Ectodermal cell (in vitro differentiated cells): ENCODE data around the gene EFCAB6.

Source experiments
- H3K27ac ChIP-seq: 2 replicates; pipeline ENCODE4 v1.7.0; 2013; ENCODE audit warnings: mild to moderate bottlenecking, low read depth, low read length; ENCODE audit not compliant: insufficient read depth, poor library complexity, severe bottlenecking
- H3K27me3 ChIP-seq: 2 replicates; pipeline ENCODE4 v1.7.0; 2013; ENCODE audit warnings: mild to moderate bottlenecking, low read length; ENCODE audit not compliant: insufficient read depth, control insufficient read depth, poor library complexity, severe bottlenecking
- H3K36me3 ChIP-seq: one replicate; pipeline ENCODE4 v1.7.0; 2013; ENCODE audit warnings: low read length; ENCODE audit not compliant: control insufficient read depth, insufficient read depth
- H3K4me1 ChIP-seq: one replicate; pipeline ENCODE4 v1.7.0; 2013; ENCODE audit warnings: low read length; ENCODE audit not compliant: control insufficient read depth, insufficient read depth
- H3K4me3 ChIP-seq: 2 replicates; pipeline ENCODE4 v1.7.0; 2013; ENCODE audit warnings: low read depth, low read length, control low read depth; ENCODE audit not compliant: insufficient read depth
- H3K9me3 ChIP-seq: 2 replicates; pipeline ENCODE4 v1.7.0; 2013; ENCODE audit warnings: mild to moderate bottlenecking, low read length, moderate library complexity; ENCODE audit not compliant: control insufficient read depth
- WGBS, 2 experiments: methylation state at CpG; one replicate each; pipeline ENCODE4 v1.1.7; 2013; ENCODE audit warnings: missing lambda C conversion rate in 2 of 2; 5-methylcytosine and 5-hydroxymethylcytosine counted together

EFCAB6 gene

DNA sequence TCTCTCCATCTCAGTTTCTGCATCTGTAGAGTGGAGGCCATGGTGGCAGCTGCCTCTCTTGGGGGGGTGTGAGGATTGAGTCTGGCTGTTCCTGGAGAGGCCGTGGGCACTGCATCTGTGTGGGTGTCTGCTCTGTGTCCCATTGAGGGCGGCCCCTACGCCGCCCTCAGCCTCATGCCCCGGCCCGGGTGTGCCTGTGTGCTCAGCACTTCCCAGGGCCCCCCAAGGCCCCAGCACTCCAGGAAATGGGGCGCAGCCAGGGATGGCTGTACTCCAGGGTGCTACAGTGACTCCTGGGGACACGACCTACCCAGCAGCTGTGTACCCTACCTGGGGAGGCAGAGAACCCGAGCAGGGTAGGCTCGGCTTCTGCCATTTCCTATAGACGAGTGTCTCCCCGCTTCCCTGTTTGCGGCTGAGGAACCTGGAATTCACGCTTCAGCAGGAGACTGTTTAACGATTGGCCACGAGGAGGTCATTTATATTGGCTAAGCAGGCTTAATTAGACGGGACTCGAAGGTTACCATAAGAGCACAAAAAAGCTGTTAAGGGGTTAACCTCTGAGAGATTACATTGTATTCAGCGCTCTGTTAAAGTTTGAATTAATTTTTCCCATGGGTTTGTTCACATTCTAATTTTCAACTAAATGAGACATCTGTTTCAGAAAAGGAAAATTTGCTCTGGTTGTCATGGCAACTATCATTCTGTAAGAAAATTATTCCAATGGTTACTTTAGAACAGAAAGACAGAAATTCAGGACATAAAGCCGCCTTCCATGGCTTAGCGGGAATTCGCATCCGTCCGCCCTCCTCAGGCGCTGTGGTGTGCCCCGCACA lies 323.9 kb downstream of the EFCAB6 start:
- Histone ChIP-seq H3K27ac (no peak overlapping the region), H3K4me3 (no peak overlapping the region)

DNA sequence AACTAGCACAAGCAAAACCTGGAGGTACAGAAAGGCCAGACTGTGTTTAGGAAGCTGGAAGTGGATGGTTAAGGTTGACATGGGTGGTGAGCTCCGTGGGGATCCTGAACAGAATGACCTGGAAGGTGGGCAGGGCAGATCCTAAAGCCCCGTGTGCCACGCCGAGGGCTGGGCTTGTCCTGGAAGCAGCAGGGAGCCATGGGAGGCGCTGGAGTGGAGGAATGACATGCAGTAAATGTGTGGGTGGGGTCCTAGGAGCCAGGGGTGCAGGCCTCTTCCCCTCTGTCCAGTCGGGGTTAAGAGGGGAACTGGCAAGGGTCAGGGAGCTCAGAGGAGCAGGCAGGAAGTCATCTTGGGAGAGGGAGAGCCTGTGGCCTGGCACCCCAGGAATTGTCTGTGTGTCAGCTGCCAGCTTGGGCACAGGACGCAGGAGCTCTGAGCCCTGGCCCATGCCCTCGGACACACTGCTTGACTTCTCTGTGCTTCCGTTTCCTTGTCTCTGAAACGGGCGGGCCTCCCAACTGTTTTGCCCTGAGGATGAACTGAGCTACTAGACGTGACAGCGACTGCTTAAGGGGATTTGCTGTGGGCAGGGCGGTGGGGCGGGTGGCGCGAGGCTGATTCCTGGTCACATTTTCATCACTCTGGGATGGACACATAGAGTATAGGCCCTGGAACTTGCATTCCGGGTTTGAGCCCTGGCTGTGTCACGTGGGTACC lies 324.6 kb downstream of the EFCAB6 start:
- H3K4me1 ChIP-seq, result peaks cover 4% of the 10 kb centered on the region
- no peak overlapping the region for H3K27ac ChIP-seq
- H3K4me3 ChIP-seq, result no peak overlapping the region
- no peaks in the 10 kb centered on the region for H3K9me3 ChIP-seq
- H3K36me3 ChIP-seq, result no peaks in the 10 kb centered on the region
- no peaks in the 10 kb centered on the region for H3K27me3 ChIP-seq
- WGBS, 2 experiments, result 82 to 84% methylated on average over 19 of the region's 19 CpGs

More for the DNA sequence above, 323.9 kb downstream of the EFCAB6 start:
- Histone ChIP-seq H3K27me3 (no peaks in the 10 kb centered on the region), H3K4me1 (peaks cover 4% of the 10 kb centered on the region), H3K9me3 (no peaks in the 10 kb centered on the region), H3K36me3 (no peaks in the 10 kb centered on the region)
- 89 to 91% methylated on average over 26 of the region's 26 CpGs for WGBS, 2 experiments

DNA sequence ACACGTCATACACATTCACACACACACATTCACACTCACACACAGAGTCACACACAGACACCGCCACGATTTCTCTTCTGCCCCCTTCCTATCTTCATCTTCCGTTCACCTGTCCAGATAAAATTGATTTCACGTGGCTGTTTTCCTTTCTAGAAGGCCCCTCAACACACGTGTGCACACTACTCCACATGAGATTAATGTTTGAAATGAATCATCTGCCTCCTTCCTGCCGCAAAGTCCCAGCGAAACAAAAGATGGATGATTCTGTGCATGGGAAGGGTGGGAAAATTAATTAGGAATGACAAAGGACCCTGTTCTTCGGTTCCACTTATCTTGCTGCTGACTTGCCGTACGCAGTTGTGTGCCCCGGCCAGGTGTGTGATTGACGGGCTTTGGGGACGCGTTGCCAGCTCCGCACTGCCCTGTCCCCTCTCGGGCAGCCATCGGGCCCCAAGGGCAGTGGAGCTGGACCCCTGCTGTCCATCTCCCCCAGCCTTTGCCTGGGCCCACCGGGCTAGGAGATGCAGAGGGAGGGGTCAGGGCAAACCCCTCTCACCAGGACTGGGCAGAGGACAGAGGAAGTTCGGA lies 326.5 kb downstream of the EFCAB6 start:
- WGBS, 2 experiments, result 85 to 86% methylated on average over 20 of the region's 20 CpGs
- Histone ChIP-seq H3K36me3 (no peaks in the 10 kb centered on the region), H3K9me3 (no peaks in the 10 kb centered on the region), H3K4me1 (peaks cover 9% of the 10 kb centered on the region), H3K27ac (no peak overlapping the region), H3K27me3 (no peaks in the 10 kb centered on the region), H3K4me3 (no peak overlapping the region)

DNA sequence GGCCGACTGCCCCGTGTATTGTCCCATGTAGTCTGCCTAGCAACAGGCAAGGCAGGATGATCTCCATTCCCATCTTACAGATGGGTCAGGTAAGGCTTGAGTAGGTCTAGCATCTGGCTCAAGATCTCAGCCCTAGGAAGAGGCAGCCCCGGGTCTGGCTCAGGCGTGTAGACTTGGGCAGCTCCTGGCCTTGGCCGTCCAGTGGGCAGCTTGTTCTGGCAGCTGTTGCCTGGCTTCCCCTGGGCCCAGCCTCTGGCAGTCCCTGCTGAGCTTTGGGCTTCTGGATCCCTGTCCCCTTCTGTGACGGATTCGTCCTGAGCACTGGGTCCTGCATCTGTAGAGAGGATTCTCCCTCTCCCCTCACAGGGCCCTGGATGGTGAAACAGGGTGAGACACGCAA lies 327.9 kb downstream of the EFCAB6 start:
- H3K4me1 ChIP-seq, result peaks cover 4% of the 10 kb centered on the region
- no peak overlapping the region for H3K27ac ChIP-seq
- H3K27me3 ChIP-seq, result no peaks in the 10 kb centered on the region
- H3K36me3 ChIP-seq, result no peaks in the 10 kb centered on the region
- 92 to 96% methylated on average over 8 of the region's 8 CpGs for WGBS, 2 experiments
- H3K9me3 ChIP-seq, result no peaks in the 10 kb centered on the region
- no peak overlapping the region for H3K4me3 ChIP-seq

GRCh38 chr22:43483669-43484068 lies 328.4 kb downstream of the EFCAB6 start:
- no peaks in the 10 kb centered on the region for H3K36me3 ChIP-seq
- no peak overlapping the region for H3K4me3 ChIP-seq
- WGBS, 2 experiments, result 90 to 92% methylated on average over 7 of the region's 7 CpGs
- no peaks in the 10 kb centered on the region for H3K9me3 ChIP-seq
- H3K27me3 ChIP-seq, result no peaks in the 10 kb centered on the region
- peaks cover 4% of the 10 kb centered on the region for H3K4me1 ChIP-seq
- no peak overlapping the region for H3K27ac ChIP-seq

DNA sequence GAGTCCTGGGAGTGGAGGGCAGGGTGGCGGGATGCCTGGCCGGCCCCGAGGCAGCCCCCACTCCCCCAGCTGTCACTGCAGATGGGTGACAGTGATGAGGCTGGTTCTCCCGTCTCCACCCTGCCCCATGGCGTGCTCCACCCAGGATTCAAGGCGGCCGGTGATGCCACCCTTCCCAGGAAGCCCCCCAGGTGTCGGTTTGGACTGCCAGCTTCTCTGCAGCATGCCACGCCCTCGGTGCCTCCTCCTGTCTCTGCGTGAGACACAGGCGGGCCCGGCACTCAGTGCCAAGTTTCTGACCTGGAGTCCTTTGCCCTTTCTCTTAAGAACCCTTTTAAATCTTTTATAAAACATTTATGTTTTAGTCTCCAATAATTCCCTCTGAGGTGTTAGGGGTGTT lies 328.8 kb downstream of the EFCAB6 start:
- H3K27me3 ChIP-seq, result no peaks in the 10 kb centered on the region
- peaks cover 4% of the 10 kb centered on the region for H3K4me1 ChIP-seq
- WGBS, 2 experiments, result 94 to 97% methylated on average over 13 of the region's 13 CpGs
- H3K36me3 ChIP-seq, result no peaks in the 10 kb centered on the region
- no peak overlapping the region for H3K4me3 ChIP-seq
- H3K9me3 ChIP-seq, result no peaks in the 10 kb centered on the region
- no peak overlapping the region for H3K27ac ChIP-seq

DNA sequence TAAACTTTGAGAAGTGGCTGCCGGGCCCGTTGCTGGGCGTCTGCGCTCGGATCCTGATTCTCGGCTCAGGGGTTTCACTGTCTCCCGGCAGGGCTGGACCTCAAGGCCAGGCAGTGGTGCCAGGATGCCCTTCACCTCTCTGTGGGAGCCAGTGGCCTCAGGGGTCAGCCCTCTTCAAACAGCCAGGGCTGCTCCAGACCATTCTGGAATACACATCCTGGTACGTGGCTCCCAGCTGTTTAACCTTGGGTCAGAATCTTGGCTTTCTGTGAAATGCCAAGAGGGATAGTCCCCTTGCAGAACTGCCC lies 329.8 kb downstream of the EFCAB6 start:
- 72 to 76% methylated on average over 8 of the region's 8 CpGs for WGBS, 2 experiments
- H3K27me3 ChIP-seq, result no peaks in the 10 kb centered on the region

GRCh38 chr22:43481568-43482317 lies 330.4 kb downstream of the EFCAB6 start:
- Histone ChIP-seq H3K36me3 (no peaks in the 10 kb centered on the region), H3K4me1 (peaks cover 4% of the 10 kb centered on the region), H3K9me3 (no peaks in the 10 kb centered on the region), H3K27me3 (no peaks in the 10 kb centered on the region), H3K4me3 (no peak overlapping the region), H3K27ac (no peak overlapping the region)
- WGBS, 2 experiments, result 62% methylated on average over 18 of the region's 18 CpGs

More for the DNA sequence above, 329.8 kb downstream of the EFCAB6 start:
- Histone ChIP-seq H3K9me3 (no peaks in the 10 kb centered on the region), H3K4me3 (no peak overlapping the region), H3K27ac (no peak overlapping the region), H3K36me3 (no peaks in the 10 kb centered on the region), H3K4me1 (peaks cover 4% of the 10 kb centered on the region)

GRCh38 chr22:43479962-43480361 lies 332.1 kb downstream of the EFCAB6 start:
- Histone ChIP-seq H3K4me3 (no peak overlapping the region), H3K27ac (no peak overlapping the region), H3K36me3 (no peaks in the 10 kb centered on the region), H3K27me3 (no peaks in the 10 kb centered on the region), H3K4me1 (peaks cover 4% of the 10 kb centered on the region), H3K9me3 (no peaks in the 10 kb centered on the region)
- WGBS, 2 experiments, result 78 to 80% methylated on average over 7 of the region's 7 CpGs
